Measurements from ENCODE around the gene NXN.
"Not testable (repeated sequence)": the region's sequence is repeated elsewhere in the genome, so short reads cannot be mapped to it uniquely, and the experiment has no call there.

GRCh38 chr17:835721-836120, 143.9 kb downstream of the NXN start:
- TF ChIP-seq EZH2 (IDR thresholded peaks at IDR 0.05; ENCODE audit: insufficient read depth, poor library complexity, severe bottlenecking); EZH2phosphoT487 (IDR thresholded peaks at IDR 0.05; ENCODE audit: insufficient read depth, low read depth): not testable (repeated sequence)

Measured in GM23248 (cell line).